Stimulated activated CD8-positive, alpha-beta memory T cell treated with anti-CD3 and anti-CD28 coated beads, Interleukin-4, amount 100 ng/mL, for 24 hours (primary cell): ENCODE measurements around the gene ZNF814.
"Not testable (repeated sequence)": the region's sequence is repeated elsewhere in the genome, so short reads cannot be mapped to it uniquely, and the experiment has no call there.

Source experiments
- DNase-seq: peaks from one replicate; pipeline ENCODE4 v3.0.0-alpha.2; 2020; ENCODE audit warnings: low read depth

ZNF814 gene

DNA sequence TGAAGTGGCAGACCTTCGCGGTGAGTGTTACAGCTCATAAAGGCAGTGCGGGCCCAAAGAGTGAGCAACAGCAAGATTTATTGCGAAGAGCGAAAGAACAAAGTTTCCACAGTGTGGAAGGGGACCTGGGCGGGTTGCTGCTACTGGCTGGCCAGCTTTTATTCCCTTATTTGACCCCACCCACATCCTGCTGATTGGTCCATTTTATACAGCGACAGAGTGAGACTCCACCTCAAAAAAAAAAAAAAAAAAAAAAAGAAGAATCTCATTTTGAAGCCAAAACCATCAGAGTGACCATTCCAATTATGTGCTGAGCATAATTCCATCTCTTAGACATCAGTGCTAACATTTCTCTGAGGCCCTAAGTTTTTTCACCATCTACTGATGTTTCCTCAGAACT lies 72.2 kb downstream of the ZNF814 start:
- no peak for DNase-seq

- no peak for DNase-seq
Observed at GRCh38 chr19:57815247-57816075, 73.4 kb downstream of the ZNF814 start.

- DNase-seq: peak; percentile 50
Observed at GRCh38 chr19:57814505-57815246, 74.2 kb downstream of the ZNF814 start, which contains the start of gene ZNF552. Gene ZNF552 (minus strand): TSS chr19:57814913. CDS start chr19:57814743, 170 bp downstream.

DNA sequence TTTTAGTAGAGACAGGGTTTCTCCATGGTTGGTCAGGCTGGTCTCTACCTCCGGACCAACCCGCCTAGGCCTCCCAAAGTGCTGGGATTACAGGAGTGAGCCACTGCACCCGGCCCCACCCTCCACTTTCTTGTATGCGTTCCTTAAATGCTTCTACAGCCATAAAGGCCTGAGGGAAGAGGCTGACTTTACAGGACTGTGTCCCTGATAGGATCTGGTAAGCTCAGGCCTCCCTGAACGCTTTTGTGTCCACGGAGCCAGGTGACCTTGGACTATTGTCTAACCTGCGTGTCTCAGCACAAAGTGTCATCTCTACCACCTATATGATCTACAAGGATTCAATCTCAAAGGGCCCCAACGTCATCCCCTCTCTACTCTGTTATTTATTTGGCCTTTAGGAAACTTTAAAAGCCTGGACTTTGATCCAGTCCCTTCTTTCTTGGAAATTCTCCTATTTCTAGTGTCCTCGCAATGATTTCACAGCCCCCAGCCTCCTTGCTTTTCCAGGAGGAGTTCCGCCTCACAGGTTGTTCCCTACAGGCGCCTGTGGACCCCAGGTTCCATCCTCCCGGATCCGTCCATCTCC lies 74.8 kb downstream of the ZNF814 start:
- no peak for DNase-seq

DNA sequence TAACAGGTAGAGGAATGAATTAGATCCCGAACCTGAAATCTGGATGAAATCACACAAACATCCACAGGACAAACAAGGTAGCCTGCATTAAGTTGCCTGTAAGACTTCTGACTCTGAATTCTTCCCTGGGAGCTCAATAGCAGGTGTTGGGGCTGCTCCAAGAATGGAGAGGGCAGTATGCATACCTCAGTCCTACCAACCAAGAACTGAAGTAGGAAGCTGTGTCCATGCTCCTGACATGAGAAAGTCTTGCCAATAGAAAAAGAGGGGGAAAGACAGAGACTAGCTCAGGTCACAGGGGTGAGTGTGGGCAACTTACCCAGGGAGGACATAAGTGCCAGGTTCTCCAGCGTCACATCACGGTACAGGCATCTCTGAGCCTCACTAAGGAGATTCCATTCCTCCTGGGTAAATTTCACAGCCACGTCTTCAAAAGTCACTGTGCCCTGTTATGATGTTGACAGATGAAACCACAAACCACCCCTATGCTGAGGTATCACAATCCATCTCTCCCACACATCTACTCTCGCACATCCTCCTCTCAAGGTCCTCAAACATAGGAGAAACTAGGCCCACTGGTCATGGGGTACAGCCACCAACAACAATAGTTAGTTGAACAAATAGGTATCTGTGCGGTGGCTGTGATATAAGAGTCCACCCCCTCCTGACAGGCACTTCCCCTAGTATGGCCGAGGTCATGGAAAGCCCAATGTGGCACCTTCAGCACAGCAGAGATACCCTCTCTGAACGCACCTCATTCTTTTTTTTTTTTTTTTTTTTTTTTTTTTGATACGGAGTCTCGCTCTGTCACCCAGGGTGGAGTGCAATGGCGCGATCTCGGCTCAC lies 75.6 kb downstream of the ZNF814 start:
- not testable (repeated sequence) for DNase-seq

DNA sequence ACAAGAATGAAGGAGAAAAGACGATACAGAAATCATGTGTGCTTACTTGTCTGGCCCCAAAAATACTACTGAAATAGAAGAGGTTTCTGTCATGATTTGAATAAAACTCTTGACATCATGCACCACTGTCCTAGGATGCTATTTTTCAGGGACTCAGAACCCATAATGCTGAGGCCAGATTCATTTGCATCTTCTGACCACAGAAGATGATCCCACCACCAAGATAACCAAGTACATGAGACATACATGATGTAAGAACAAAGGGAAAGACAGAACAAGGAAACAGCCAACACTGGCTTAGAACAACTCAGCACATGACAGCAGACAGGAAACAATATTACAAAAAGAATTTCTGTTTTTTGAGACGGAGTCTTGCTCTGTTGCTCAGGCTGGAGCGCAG lies 76.6 kb downstream of the ZNF814 start:
- no peak for DNase-seq

DNA sequence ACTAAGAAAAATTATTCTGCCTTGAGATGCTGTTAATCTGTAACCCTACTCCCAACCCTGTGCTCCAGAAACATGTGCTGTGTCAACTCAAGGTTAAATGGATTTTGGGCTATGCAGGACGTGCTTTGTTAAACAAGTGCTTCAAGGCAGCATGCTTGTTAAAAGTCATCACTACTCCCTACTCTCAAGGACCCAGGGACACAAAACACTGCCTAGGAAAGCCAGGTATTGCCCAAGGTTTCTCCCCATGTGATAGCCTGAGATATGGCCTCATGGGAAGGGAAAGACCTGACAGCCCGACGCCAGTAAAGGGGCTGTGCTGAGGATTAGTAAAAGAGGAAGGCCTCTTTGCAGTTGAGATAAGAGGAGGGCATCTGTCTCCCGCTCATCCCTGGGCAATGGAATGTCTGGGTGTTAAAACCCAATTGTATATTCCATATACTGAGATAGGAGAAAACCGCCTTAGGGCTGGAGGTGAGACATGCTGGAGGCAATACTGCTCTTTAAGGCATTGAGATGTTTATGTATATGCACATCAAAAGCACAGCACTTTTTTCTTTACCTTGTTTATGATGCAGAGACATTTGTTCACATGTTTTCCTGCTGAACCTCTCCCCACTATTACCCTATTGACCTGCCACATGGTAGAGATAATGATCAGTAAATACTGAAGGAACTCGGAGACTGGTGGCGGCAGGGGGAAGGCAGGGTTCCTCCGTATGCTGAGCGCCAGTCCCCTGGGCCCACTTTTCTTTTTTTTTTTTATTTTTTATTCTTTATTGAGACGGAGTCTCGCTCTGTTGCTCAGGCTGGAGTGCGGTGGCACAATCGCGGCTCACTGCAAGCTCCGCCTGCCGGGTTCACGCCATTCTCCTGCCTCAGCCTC lies 78.2 kb downstream of the ZNF814 start:
- not testable (repeated sequence) for DNase-seq

- DNase-seq: no peak
Observed at GRCh38 chr19:57807541-57807940, 81.3 kb downstream of the ZNF814 start.

DNA sequence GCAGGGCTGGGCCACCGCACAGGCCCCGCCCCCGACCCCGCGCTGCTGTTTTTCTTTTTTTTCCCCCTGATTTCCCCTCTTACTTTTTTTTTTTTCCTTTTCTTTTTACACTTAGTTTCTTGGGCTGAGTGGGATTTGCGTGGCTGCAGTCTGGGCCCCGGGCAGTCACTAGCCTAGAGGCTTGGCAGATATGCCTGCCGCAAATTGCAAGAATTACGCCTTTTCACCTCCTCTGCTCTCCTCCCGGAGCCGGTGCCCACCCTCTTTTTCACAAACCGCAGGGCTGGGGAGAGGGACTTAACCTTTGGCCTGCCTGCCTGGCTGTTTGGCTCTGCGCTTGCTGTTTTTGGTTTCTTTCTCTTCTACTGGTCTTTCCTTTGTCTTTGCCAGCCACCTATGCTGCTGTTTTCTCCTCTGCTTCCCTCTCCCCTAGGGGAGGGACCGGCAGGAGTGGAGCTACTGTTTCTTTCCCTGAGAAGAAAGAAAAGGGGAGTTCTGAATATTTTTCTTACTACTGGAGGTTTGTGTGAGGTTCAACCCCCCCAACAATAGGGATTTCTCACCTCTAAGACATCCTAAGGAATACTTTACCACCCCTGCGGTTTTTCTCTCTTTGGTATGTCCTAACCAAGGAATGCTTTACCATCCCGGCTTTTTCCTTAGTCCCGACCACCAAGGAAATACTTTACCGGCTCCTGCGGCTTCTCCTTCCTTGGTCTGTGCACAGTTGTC lies 85.1 kb downstream of the ZNF814 start:
- DNase-seq: no peak

GRCh38 chr19:57803265-57803593 lies 85.6 kb downstream of the ZNF814 start:
- DNase-seq: no peak

GRCh38 chr19:57802269-57802668 lies 86.6 kb downstream of the ZNF814 start:
- no peak for DNase-seq

DNA sequence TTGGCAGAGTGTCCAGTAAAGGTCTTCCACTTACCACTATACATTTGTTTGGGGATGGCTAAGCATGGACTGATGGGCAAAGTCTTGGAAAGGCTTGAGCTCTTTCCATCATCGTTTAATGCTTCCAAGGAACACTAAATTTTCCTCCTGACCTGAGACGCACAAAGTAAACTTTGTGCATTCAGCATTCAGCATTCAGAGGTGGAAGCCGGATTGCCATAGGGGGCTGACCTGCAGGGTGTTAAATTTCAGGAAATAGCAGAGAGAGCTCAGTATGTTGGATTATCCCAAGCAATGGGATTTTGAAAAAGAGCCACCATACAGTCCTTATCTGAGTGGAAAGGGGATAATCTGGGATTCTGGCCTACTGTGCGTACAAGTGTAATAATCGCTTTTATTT lies 88.1 kb downstream of the ZNF814 start:
- no peak for DNase-seq
